Thyroid gland (tissue), 4 donors: ENCODE measurements around the gene UNCX.

ENCODE experiments used
- CTCF ChIP-seq, 6 experiments: fragments of 200-600 bp in 3 of 6; fragments of 450-650 bp in 3 of 6; sonication (generic) in 3 of 6; IDR thresholded peaks; one replicate each; pipeline ENCODE4 v1.5.1; 2016 to 2019; ENCODE audit warnings: antibody characterized with exemption in 6 of 6, mild to moderate bottlenecking in 2 of 6, inconsistent platforms in 1 of 6, moderate library complexity in 1 of 6
- POLR2A ChIP-seq, 2 donors: fragments of 450-650 bp; IDR thresholded peaks; one replicate each; pipeline ENCODE4 v1.6.1; 2017; ENCODE audit warnings: antibody characterized with exemption in 2 of 2, mild to moderate bottlenecking in 2 of 2, moderate library complexity in 1 of 2

- TF ChIP-seq CTCF (IDR thresholded peaks at IDR 0.05), result no peak
- no peak for TF ChIP-seq POLR2A (IDR thresholded peaks at IDR 0.05)
These were observed 5.4 kb upstream of the UNCX start for GRCh38 chr7:1227071-1227804.
